ENCODE data around the gene ATAD3B. TPM values are rescaled to one million over a fixed set of nuclear protein-coding genes. Genes with fewer than 3 reads are reported as not detected.
A peak's percentile ranks its signal among the peaks of the same experiment; 100 is the strongest.

ATAD3B gene
- total and polyA plus RNA-seq, 2 experiments from 2014 or later, result 11.6 to 20.2 TPM

- WGBS, 2 experiments (ENCODE audit: low coverage in 1 of 2, low lambda C conversion rate in 2 of 2, missing lambda C conversion rate in 2 of 2), result 63 to 75% methylated on average over 25 to 30 of the region's 31 CpGs
- H3K4me3 ChIP-seq, result no peak overlapping the region
- no peak overlapping the region for H3K4me2 ChIP-seq (ENCODE audit: unreplicated experiment)
- no peaks in the 10 kb centered on the region for H3K9me3 ChIP-seq (ENCODE audit: low read depth)
- H3K27me3 ChIP-seq (replicated peaks; ENCODE audit: insufficient read depth), result no peaks in the 10 kb centered on the region
- no peak for DNase-seq
- no peak overlapping the region for H3K9ac ChIP-seq
- H3K79me2 ChIP-seq (ENCODE audit: insufficient read depth), result no peaks in the 10 kb centered on the region
- no peak overlapping the region for H2AFZ ChIP-seq
- H3F3A ChIP-seq (ENCODE audit: insufficient read depth), result no peaks in the 10 kb centered on the region
- TF ChIP-seq EZH2phosphoT487 (IDR thresholded peaks at IDR 0.05; ENCODE audit: insufficient read depth, low read depth) (no peak), EZH2 (IDR thresholded peaks at IDR 0.05; ENCODE audit: insufficient read depth, poor library complexity, severe bottlenecking) (no peak)
- in situ Hi-C loops (cut with MboI), result no loop called here
- no peaks in the 10 kb centered on the region for H3K36me3 ChIP-seq (ENCODE audit: low read depth)
- no peak overlapping the region for H3K27ac ChIP-seq
- H4K20me1 ChIP-seq (ENCODE audit: insufficient read depth), result no peaks in the 10 kb centered on the region
- no peaks in the 10 kb centered on the region for H3K9me2 ChIP-seq (ENCODE audit: insufficient read depth)
- no peaks in the 10 kb centered on the region for H3K4me1 ChIP-seq (ENCODE audit: insufficient read depth)
These were observed 34.3 kb upstream of the ATAD3B start for GRCh38 chr1:1437033-1437903.

- in situ Hi-C loops (cut with MboI), result no loop called here
- H3K9me2 ChIP-seq (ENCODE audit: insufficient read depth), result no peaks in the 10 kb centered on the region
- WGBS, 2 experiments (ENCODE audit: low coverage in 1 of 2, low lambda C conversion rate in 2 of 2, missing lambda C conversion rate in 2 of 2), result 71 to 74% methylated on average over 9 to 11 of the region's 11 CpGs
- H4K20me1 ChIP-seq (ENCODE audit: insufficient read depth), result no peaks in the 10 kb centered on the region
- H3F3A ChIP-seq (ENCODE audit: insufficient read depth), result no peaks in the 10 kb centered on the region
- no peaks in the 10 kb centered on the region for H3K79me2 ChIP-seq (ENCODE audit: insufficient read depth)
- H3K27ac ChIP-seq, result no peak overlapping the region
- no peaks in the 10 kb centered on the region for H3K27me3 ChIP-seq (replicated peaks; ENCODE audit: insufficient read depth)
- no peak for TF ChIP-seq EZH2 (IDR thresholded peaks at IDR 0.05; ENCODE audit: insufficient read depth, poor library complexity, severe bottlenecking)
- no peak for TF ChIP-seq EZH2phosphoT487 (IDR thresholded peaks at IDR 0.05; ENCODE audit: insufficient read depth, low read depth)
- H3K36me3 ChIP-seq (ENCODE audit: low read depth), result no peaks in the 10 kb centered on the region
- H3K9me3 ChIP-seq (ENCODE audit: low read depth), result no peaks in the 10 kb centered on the region
- no peak overlapping the region for H3K4me2 ChIP-seq (ENCODE audit: unreplicated experiment)
- H3K9ac ChIP-seq, result no peak overlapping the region
- peak; percentile 20 for DNase-seq
- no peak overlapping the region for H3K4me3 ChIP-seq
- H2AFZ ChIP-seq, result no peak overlapping the region
- no peaks in the 10 kb centered on the region for H3K4me1 ChIP-seq (ENCODE audit: insufficient read depth)
These were observed 33.6 kb upstream of the ATAD3B start for GRCh38 chr1:1437904-1438376.

- no peaks in the 10 kb centered on the region for H3K9me3 ChIP-seq (ENCODE audit: low read depth)
- no peaks in the 10 kb centered on the region for H3K36me3 ChIP-seq (ENCODE audit: low read depth)
- no peak overlapping the region for H2AFZ ChIP-seq
- no peaks in the 10 kb centered on the region for H3F3A ChIP-seq (ENCODE audit: insufficient read depth)
- H3K9ac ChIP-seq, result no peak overlapping the region
- 87 to 89% methylated on average over 38 of the region's 45 CpGs for WGBS, 2 experiments (ENCODE audit: low coverage in 1 of 2, low lambda C conversion rate in 2 of 2, missing lambda C conversion rate in 2 of 2)
- no peak overlapping the region for H3K27ac ChIP-seq
- H4K20me1 ChIP-seq (ENCODE audit: insufficient read depth), result no peaks in the 10 kb centered on the region
- H3K4me2 ChIP-seq (ENCODE audit: unreplicated experiment), result no peak overlapping the region
- TF ChIP-seq EZH2 (IDR thresholded peaks at IDR 0.05; ENCODE audit: insufficient read depth, poor library complexity, severe bottlenecking), result no peak
- TF ChIP-seq EZH2phosphoT487 (IDR thresholded peaks at IDR 0.05; ENCODE audit: insufficient read depth, low read depth), result no peak
- no peaks in the 10 kb centered on the region for H3K4me1 ChIP-seq (ENCODE audit: insufficient read depth)
- H3K27me3 ChIP-seq (replicated peaks; ENCODE audit: insufficient read depth), result no peaks in the 10 kb centered on the region
- H3K4me3 ChIP-seq, result no peak overlapping the region
- H3K9me2 ChIP-seq (ENCODE audit: insufficient read depth), result no peaks in the 10 kb centered on the region
- no peaks in the 10 kb centered on the region for H3K79me2 ChIP-seq (ENCODE audit: insufficient read depth)
- no peak for DNase-seq
- in situ Hi-C loops (cut with MboI), result no loop called here
These were observed 32.8 kb upstream of the ATAD3B start for GRCh38 chr1:1438531-1439381.

DNA sequence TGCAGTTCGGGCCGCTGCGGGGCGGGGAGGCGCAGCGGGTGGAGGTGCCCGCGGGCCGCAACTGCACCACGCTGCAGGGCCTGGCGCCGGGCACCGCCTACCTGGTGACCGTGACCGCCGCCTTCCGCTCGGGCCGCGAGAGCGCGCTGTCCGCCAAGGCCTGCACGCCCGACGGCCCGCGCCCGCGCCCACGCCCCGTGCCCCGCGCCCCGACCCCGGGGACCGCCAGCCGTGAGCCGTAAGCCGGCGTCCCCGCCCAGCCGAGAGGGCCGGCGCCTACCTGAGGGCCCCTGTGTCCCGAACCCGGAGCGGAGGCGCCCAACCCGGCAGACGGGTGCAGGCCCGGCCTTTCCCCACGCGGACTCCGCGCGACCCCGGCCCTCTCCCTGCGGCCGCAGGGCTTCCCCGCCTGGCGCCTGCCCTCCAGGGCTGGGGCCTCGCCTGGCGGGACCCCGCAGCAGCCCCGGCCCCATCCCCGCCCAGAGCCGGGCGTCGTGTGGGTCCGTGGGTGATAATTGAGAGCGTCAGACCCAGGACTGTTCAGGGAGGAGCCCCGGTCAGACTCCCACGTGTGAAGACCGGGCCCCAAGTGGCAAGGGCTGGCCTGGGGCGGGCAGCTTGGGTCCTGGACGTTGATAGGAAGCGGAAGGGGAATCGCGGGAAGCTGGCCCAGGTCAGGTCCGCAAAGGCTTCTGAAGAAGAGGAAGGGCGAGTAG lies 31.9 kb upstream of the ATAD3B start:
- in situ Hi-C loops (cut with MboI), result no loop called here
- no peak for TF ChIP-seq EZH2phosphoT487 (IDR thresholded peaks at IDR 0.05; ENCODE audit: insufficient read depth, low read depth)
- no peak for TF ChIP-seq EZH2 (IDR thresholded peaks at IDR 0.05; ENCODE audit: insufficient read depth, poor library complexity, severe bottlenecking)

More for the DNA sequence above, 31.9 kb upstream of the ATAD3B start:
- Histone ChIP-seq H3K79me2 (ENCODE audit: insufficient read depth) (no peaks in the 10 kb centered on the region), H3K4me2 (ENCODE audit: unreplicated experiment) (no peak overlapping the region), H3K4me1 (ENCODE audit: insufficient read depth) (no peaks in the 10 kb centered on the region), H3K4me3 (no peak overlapping the region), H3F3A (ENCODE audit: insufficient read depth) (no peaks in the 10 kb centered on the region), H3K9me2 (ENCODE audit: insufficient read depth) (no peaks in the 10 kb centered on the region), H3K36me3 (ENCODE audit: low read depth) (no peaks in the 10 kb centered on the region), H4K20me1 (ENCODE audit: insufficient read depth) (no peaks in the 10 kb centered on the region), H2AFZ (no peak overlapping the region), H3K9ac (no peak overlapping the region), H3K9me3 (ENCODE audit: low read depth) (no peaks in the 10 kb centered on the region), H3K27me3 (replicated peaks; ENCODE audit: insufficient read depth) (no peaks in the 10 kb centered on the region), H3K27ac (no peak overlapping the region)
- no peak for DNase-seq
- 86 to 89% methylated on average over 31 to 82 of the region's 82 CpGs for WGBS, 2 experiments (ENCODE audit: low coverage in 1 of 2, low lambda C conversion rate in 2 of 2, missing lambda C conversion rate in 2 of 2)
